Right ventricle myocardium superior (tissue), 1 donor: ENCODE results near the gene NECAB2. TPM values are rescaled to one million over a fixed set of nuclear protein-coding genes. Genes with fewer than 3 reads are reported as not detected.
A peak's percentile ranks its signal among the peaks of the same experiment; 100 is the strongest.

Experiments
- ATAC-seq: fragments of 200-7000 bp; cut with Tn5 transposase; one replicate; pipeline ENCODE4 v1.9.1; 2020; ENCODE audit warnings: mild to moderate bottlenecking; ENCODE audit not compliant: poor library complexity
- DNase-seq: peaks from one replicate; pipeline ENCODE4 v3.0.0-alpha.2; 2020
- intact Hi-C: fragments of 100-400 bp; cut with DNase I; formaldehyde crosslinking; loops from one replicate; pipeline ENCODE4 v1.11.2; 2022
- long read RNA-seq: library from polyadenylated mRNA; unstranded; transcript quantifications from one replicate; pipeline ENCODE4 v2.0.0, GENCODE V29; 2021
- total RNA-seq: library from RNA; stranded (reverse); fragmentation: NEBNext Ultra II Directional; extraction: Animal tissue kit (Norgen Biotek cat#: 25700); gene quantifications from one replicate; pipeline ENCODE4 v1.2.1, GENCODE V29; 2021
- donor health status: DM: no; HTN: yes; CAD: no; lungs with severe emphysema.

The NECAB2 gene
- 0.46 TPM for total RNA-seq
- long read RNA-seq, partial matches to known transcripts, result 1 of 1 reads
- long read RNA-seq, other reads (novel, unspliced or antisense), result 0 of 1 reads

- ATAC-seq (peak; percentile 78), DNase-seq (peak; percentile 76)
- intact Hi-C loops, result loop anchor here (2.0 to 5.0 kb wide), 2 partner anchors 97 to 514 kb away; no protein-coding TSS in a partner anchor
Measured at GRCh38 chr16:83967838-83968305, at the start of gene NECAB2. Gene NECAB2, plus strand, starts transcription at chr16:83968244. Its CDS starts 405 bp downstream, at chr16:83968649.

GRCh38 chr16:83920894-83921491 is 47.1 kb upstream of the NECAB2 start:
- DNase-seq (no peak), ATAC-seq (no peak)
- intact Hi-C loops, result no loop called here

GRCh38 chr16:83923581-83924365 is 44.3 kb upstream of the NECAB2 start:
- DNase-seq, result peak; percentile 31

GRCh38 chr16:83924686-83925085 is 43.4 kb upstream of the NECAB2 start:
- DNase-seq, result peak; percentile 24
- no peak for ATAC-seq
- intact Hi-C loops, result no loop called here

More at GRCh38 chr16:83923581-83924365, 44.3 kb upstream of the NECAB2 start:
- no peak for ATAC-seq
- intact Hi-C loops, result no loop called here

- DNase-seq, result peak; percentile 37
- intact Hi-C loops, result no loop called here
- no peak for ATAC-seq
Measured at GRCh38 chr16:83925095-83925905, 42.7 kb upstream of the NECAB2 start.

- ATAC-seq, result no peak
- intact Hi-C loops, result no loop called here
- peak; percentile 37 for DNase-seq
Measured at GRCh38 chr16:83925957-83926725, 41.9 kb upstream of the NECAB2 start.

- peak; percentile 72 for ATAC-seq
- intact Hi-C loops, result no loop called here
- DNase-seq, result peak; percentile 81
Measured at GRCh38 chr16:83926726-83927397, 41.2 kb upstream of the NECAB2 start.

GRCh38 chr16:83928341-83929055 is 39.5 kb upstream of the NECAB2 start:
- intact Hi-C loops, result no loop called here
- DNase-seq, result no peak
- ATAC-seq, result no peak

GRCh38 chr16:83929811-83930555 is 38.1 kb upstream of the NECAB2 start:
- intact Hi-C loops, result no loop called here
- peak; percentile 41 for DNase-seq
- ATAC-seq, result peak; percentile 50

GRCh38 chr16:83930730-83931500 is 37.1 kb upstream of the NECAB2 start:
- DNase-seq (no peak), ATAC-seq (no peak)
- intact Hi-C loops, result no loop called here

- DNase-seq (no peak), ATAC-seq (no peak)
- intact Hi-C loops, result no loop called here
Measured at GRCh38 chr16:83931556-83931955, 36.5 kb upstream of the NECAB2 start.

- ATAC-seq (no peak), DNase-seq (no peak)
- intact Hi-C loops, result no loop called here
Measured at GRCh38 chr16:83932304-83932703, 35.7 kb upstream of the NECAB2 start.

- intact Hi-C loops, result no loop called here
- DNase-seq (no peak), ATAC-seq (no peak)
Measured at GRCh38 chr16:83932955-83933673, 34.9 kb upstream of the NECAB2 start.

GRCh38 chr16:83933885-83934683 is 34.0 kb upstream of the NECAB2 start:
- ATAC-seq (no peak), DNase-seq (no peak)
- intact Hi-C loops, result no loop called here

GRCh38 chr16:83934684-83934977 is 33.4 kb upstream of the NECAB2 start:
- no peak for ATAC-seq
- no peak for DNase-seq
- intact Hi-C loops, result no loop called here
